ENCODE measurements around the gene YIPF3. TPM values are rescaled to one million over a fixed set of nuclear protein-coding genes. Genes with fewer than 3 reads are reported as not detected.

Gene YIPF3
- total and polyA plus RNA-seq, 4 donors, result 81.3 to 119 (median 96.2) TPM

DNA sequence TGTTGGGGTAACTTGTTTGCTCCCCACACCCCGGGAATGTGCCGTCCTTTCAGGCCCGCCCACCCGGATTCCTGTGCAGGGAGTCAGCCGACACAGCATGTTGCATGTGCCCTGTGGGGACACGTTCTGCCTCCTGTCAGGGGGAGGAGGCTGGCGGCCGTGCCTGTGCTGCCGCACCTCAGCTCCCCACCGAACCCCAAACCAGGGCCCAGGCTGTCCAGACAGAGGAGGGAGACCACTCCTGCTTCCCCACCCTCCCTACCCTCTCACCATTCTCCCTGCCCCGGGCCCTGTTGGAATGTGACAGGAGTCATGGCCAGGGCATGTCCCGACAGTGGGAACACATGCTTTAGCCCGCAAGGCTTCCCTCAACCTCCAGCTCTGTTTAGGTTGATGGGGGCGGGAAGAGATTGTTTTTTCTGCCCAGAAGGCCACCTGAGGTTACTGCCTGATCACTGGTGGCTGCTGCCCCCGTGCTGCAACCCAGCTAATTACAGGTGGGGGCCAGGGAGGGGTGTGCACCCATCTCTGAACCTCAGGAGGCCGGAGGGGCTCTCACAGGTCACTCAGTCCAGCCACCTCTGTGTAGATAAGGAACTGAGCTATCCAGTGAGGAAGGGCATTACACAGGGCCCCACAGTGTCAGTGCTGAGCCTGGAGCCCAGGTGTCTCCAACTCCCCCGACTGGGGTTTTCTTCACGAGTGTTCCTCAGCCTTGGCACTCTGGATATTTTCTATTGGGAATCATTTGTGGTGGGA lies 20.2 kb downstream of the YIPF3 start:
- 62 to 79% methylated on average over 18 of the region's 18 CpGs for WGBS, 2 donors
- H3K36me3 ChIP-seq (ENCODE audit: control insufficient read depth in 4 of 4, insufficient read depth in 4 of 4, low read length in 4 of 4), result peaks cover 2 to 30% (median 25%) of the 10 kb centered on the region in 4 donors
- H3K27ac ChIP-seq (ENCODE audit: low read depth in 1 of 2, low read length in 1 of 2), result no peak overlapping the region
- no peaks in the 10 kb centered on the region for H3K9me3 ChIP-seq (ENCODE audit: control insufficient read depth in 4 of 4, insufficient read depth in 3 of 4, low read length in 3 of 4)
- ATAC-seq (ENCODE audit: insufficient read depth, low FRiP score) (no peak), DNase-seq (no peak)
- no peak overlapping the region for H3K9ac ChIP-seq (ENCODE audit: insufficient read depth in 1 of 2, low read length in 2 of 2)
- H3K4me1 ChIP-seq (ENCODE audit: control insufficient read depth in 5 of 5, insufficient read depth in 5 of 5, low read length in 5 of 5), result peaks cover 5 to 39% (median 12%) of the 10 kb centered on the region in 5 donors
- TF ChIP-seq, protein P1, sequence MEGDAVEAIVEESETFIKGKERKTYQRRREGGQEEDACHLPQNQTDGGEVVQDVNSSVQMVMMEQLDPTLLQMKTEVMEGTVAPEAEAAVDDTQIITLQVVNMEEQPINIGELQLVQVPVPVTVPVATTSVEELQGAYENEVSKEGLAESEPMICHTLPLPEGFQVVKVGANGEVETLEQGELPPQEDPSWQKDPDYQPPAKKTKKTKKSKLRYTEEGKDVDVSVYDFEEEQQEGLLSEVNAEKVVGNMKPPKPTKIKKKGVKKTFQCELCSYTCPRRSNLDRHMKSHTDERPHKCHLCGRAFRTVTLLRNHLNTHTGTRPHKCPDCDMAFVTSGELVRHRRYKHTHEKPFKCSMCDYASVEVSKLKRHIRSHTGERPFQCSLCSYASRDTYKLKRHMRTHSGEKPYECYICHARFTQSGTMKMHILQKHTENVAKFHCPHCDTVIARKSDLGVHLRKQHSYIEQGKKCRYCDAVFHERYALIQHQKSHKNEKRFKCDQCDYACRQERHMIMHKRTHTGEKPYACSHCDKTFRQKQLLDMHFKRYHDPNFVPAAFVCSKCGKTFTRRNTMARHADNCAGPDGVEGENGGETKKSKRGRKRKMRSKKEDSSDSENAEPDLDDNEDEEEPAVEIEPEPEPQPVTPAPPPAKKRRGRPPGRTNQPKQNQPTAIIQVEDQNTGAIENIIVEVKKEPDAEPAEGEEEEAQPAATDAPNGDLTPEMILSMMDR (IDR thresholded peaks at IDR 0.05; ENCODE audit: control extremely low read depth, extremely low read depth), result no peak
- no peak overlapping the region for H3K4me3 ChIP-seq
- no peaks in the 10 kb centered on the region for H3K27me3 ChIP-seq (ENCODE audit: control insufficient read depth in 3 of 3, insufficient read depth in 3 of 3, low read length in 2 of 3)

DNA sequence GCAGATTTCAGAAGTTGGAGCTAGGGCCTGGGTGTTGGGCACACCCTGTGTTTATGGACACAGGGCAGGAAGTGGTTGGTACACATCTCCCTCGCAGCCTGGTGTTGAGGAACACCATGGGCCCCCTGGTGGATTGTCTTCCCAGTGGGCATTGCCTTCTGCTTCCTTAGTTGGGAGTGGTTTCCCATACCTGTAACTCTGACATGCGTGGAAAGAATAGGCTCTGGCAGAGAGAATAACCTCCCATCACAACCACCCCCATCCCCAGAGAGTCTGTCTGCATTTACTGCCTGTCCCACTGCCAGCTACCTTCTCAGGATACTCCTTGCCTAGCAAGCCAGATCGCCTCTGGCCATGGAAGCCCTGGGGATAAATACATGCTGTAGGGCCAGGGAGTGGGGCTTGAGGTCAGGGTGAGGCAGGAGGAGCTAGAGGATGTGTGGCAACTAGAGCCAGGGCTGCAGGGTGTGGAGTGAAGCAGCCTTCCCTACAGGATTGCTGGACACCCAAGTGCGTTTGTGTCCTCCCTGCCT lies 21.3 kb downstream of the YIPF3 start:
- ATAC-seq (ENCODE audit: insufficient read depth, low FRiP score) (no peak), DNase-seq (no peak)
- H3K36me3 ChIP-seq (ENCODE audit: control insufficient read depth in 4 of 4, insufficient read depth in 4 of 4, low read length in 4 of 4), result peaks cover 2 to 22% (median 19%) of the 10 kb centered on the region in 4 donors
- no peaks in the 10 kb centered on the region for H3K9me3 ChIP-seq (ENCODE audit: control insufficient read depth in 4 of 4, insufficient read depth in 3 of 4, low read length in 3 of 4)
- H3K27me3 ChIP-seq (ENCODE audit: control insufficient read depth in 3 of 3, insufficient read depth in 3 of 3, low read length in 2 of 3), result no peaks in the 10 kb centered on the region
- no peak overlapping the region for H3K9ac ChIP-seq (ENCODE audit: insufficient read depth in 1 of 2, low read length in 2 of 2)
- TF ChIP-seq, protein P1 (IDR thresholded peaks at IDR 0.05; ENCODE audit: control extremely low read depth, extremely low read depth), result no peak
- no peak overlapping the region for H3K27ac ChIP-seq (ENCODE audit: low read depth in 1 of 2, low read length in 1 of 2)
- H3K4me3 ChIP-seq, result no peak overlapping the region
- peaks cover 5 to 39% (median 12%) of the 10 kb centered on the region in 5 donors for H3K4me1 ChIP-seq (ENCODE audit: control insufficient read depth in 5 of 5, insufficient read depth in 5 of 5, low read length in 5 of 5)
- 67 to 68% methylated on average over 4 of the region's 4 CpGs for WGBS, 2 donors

GRCh38 chr6:43494766-43495165 lies 22.0 kb downstream of the YIPF3 start:
- Histone ChIP-seq H3K9ac (ENCODE audit: insufficient read depth in 1 of 2, low read length in 2 of 2) (no peak overlapping the region), H3K27ac (ENCODE audit: low read depth in 1 of 2, low read length in 1 of 2) (no peak overlapping the region), H3K36me3 (ENCODE audit: control insufficient read depth in 4 of 4, insufficient read depth in 4 of 4, low read length in 4 of 4) (peaks cover 2 to 16% (median 16%) of the 10 kb centered on the region in 4 donors), H3K9me3 (ENCODE audit: control insufficient read depth in 4 of 4, insufficient read depth in 3 of 4, low read length in 3 of 4) (no peaks in the 10 kb centered on the region), H3K27me3 (ENCODE audit: control insufficient read depth in 3 of 3, insufficient read depth in 3 of 3, low read length in 2 of 3) (no peaks in the 10 kb centered on the region), H3K4me1 (ENCODE audit: control insufficient read depth in 5 of 5, insufficient read depth in 5 of 5, low read length in 5 of 5) (peaks cover 5 to 37% (median 12%) of the 10 kb centered on the region in 5 donors), H3K4me3 (no peak overlapping the region)
- no peak for DNase-seq
- TF ChIP-seq, protein P1 (IDR thresholded peaks at IDR 0.05; ENCODE audit: control extremely low read depth, extremely low read depth), result no peak
- no peak for ATAC-seq (ENCODE audit: insufficient read depth, low FRiP score)
- WGBS, 2 donors, result 92 to 93% methylated on average over 4 of the region's 4 CpGs

All from lung (tissue), 12 donors.